Esophagus muscularis mucosa (tissue), 4 donors: ENCODE data around the gene THADA.

Experiments used
- EP300 ChIP-seq: sonication (generic); formaldehyde crosslinking; IDR thresholded peaks from one replicate; pipeline ENCODE4 v1.6.1; 2017; ENCODE audit warnings: antibody characterized with exemption
- POLR2A ChIP-seq: fragments of 450-650 bp; IDR thresholded peaks from one replicate; pipeline ENCODE4 v1.6.1; 2017; ENCODE audit warnings: antibody characterized with exemption, moderate library complexity, mild to moderate bottlenecking, low read depth
- TF ChIP-seq, protein P1 (sequence below), 3 experiments: fragments of 200-600 bp in 2 of 3; fragments of 450-650 bp in 1 of 3; sonication (generic) in 2 of 3; IDR thresholded peaks; one replicate each; pipeline ENCODE4 v1.5.1; 2017 to 2019; ENCODE audit warnings: antibody characterized with exemption in 3 of 3, mild to moderate bottlenecking in 2 of 3, moderate library complexity in 1 of 3

DNA sequence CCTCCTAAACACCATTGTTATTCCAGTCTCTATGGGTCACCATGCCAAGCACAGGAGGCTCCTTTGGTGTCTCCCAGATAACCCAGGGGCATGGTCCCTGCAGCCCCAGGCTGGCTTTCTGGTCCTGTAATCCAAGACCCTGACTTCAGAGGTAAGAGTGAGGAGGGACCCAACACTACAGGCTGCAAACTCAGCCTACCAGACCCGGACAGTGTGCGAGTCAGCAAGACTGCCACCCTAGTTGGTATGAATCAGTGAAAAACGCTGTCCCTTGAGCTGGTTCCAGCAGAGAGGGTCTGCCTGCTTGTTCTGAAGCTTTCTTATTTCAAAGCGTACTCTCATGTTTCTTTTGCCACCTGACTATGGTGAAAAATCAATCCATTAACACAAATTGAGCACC is 321.8 kb downstream of the THADA start:
- TF ChIP-seq, protein P1, sequence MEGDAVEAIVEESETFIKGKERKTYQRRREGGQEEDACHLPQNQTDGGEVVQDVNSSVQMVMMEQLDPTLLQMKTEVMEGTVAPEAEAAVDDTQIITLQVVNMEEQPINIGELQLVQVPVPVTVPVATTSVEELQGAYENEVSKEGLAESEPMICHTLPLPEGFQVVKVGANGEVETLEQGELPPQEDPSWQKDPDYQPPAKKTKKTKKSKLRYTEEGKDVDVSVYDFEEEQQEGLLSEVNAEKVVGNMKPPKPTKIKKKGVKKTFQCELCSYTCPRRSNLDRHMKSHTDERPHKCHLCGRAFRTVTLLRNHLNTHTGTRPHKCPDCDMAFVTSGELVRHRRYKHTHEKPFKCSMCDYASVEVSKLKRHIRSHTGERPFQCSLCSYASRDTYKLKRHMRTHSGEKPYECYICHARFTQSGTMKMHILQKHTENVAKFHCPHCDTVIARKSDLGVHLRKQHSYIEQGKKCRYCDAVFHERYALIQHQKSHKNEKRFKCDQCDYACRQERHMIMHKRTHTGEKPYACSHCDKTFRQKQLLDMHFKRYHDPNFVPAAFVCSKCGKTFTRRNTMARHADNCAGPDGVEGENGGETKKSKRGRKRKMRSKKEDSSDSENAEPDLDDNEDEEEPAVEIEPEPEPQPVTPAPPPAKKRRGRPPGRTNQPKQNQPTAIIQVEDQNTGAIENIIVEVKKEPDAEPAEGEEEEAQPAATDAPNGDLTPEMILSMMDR (IDR thresholded peaks at IDR 0.05), result no peak
- TF ChIP-seq POLR2A (no peak), EP300 (no peak)
